ENCODE results near the gene B4GALT5.
A peak's percentile ranks its signal among the peaks of the same experiment; 100 is the strongest.

Gene B4GALT5

DNA sequence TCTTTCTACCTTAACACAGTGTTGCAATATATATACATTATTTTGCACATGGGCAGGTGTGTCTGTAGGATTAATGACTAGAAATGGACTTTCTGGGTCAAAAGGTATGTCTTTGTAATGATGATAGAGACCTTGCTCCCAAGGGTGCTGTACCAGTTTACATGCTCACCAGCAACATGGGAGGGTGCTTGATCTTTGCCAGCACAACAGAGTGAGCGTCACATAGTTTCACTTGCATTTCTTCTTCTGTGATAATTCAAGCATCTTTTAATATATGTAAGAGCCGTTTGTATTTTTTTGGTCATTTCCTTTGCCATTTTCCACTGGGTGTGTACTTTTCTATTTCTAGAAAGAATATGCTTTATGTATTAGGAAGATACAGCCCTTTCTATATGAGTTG, 23.6 kb upstream of the B4GALT5 start:
- no peak overlapping the region for H4K8ac ChIP-seq (ENCODE audit: low read depth, low read length)
- no peak overlapping the region for H3K4me2 ChIP-seq (ENCODE audit: low read length)
- no peak overlapping the region for H3K4me3 ChIP-seq (ENCODE audit: low read depth, low read length)
- peaks cover 0 to 2% of the 10 kb centered on the region in 2 experiments for H3K36me3 ChIP-seq (ENCODE audit: control insufficient read depth in 1 of 2, insufficient read depth in 2 of 2, low read length in 2 of 2)
- H3K4me1 ChIP-seq (ENCODE audit: control insufficient read depth in 1 of 2, insufficient read depth in 2 of 2, low read length in 2 of 2), result peaks cover 0 to 2% of the 10 kb centered on the region in 2 experiments
- WGBS (ENCODE audit: extremely low coverage, insufficient coverage, insufficient read length), result no CpG with 5 or more reads among the region's 2 CpGs
- no peak overlapping the region for H3K18ac ChIP-seq (ENCODE audit: low read length)
- H4K12ac ChIP-seq (ENCODE audit: low read depth, low read length), result no peak overlapping the region
- no peak overlapping the region for H3K23ac ChIP-seq (ENCODE audit: low read length)
- H2BK12ac ChIP-seq (ENCODE audit: low read length), result no peak overlapping the region
- H2BK120ac ChIP-seq (ENCODE audit: insufficient read depth, low read length, poor library complexity), result no peak overlapping the region
- no peak for DNase-seq
- no peak overlapping the region for H2AK5ac ChIP-seq (ENCODE audit: low read length)
- H3K14ac ChIP-seq (ENCODE audit: low read length), result no peak overlapping the region
- no peak overlapping the region for H2BK5ac ChIP-seq (ENCODE audit: low read depth, low read length, poor library complexity)
- H3K4ac ChIP-seq (ENCODE audit: low read depth, low read length), result no peak overlapping the region
- no peaks in the 10 kb centered on the region for H3K79me1 ChIP-seq (ENCODE audit: low read length)
- no peak overlapping the region for H4K91ac ChIP-seq (ENCODE audit: low read depth, low read length)
- no peak overlapping the region for H2AFZ ChIP-seq (ENCODE audit: insufficient read depth, low read length, poor library complexity)
- no peak overlapping the region for H3K9ac ChIP-seq (ENCODE audit: low read length)
- H3K79me2 ChIP-seq (ENCODE audit: control insufficient read depth, insufficient read depth, low read length, poor library complexity), result no peaks in the 10 kb centered on the region
- no peak overlapping the region for H3K27ac ChIP-seq (ENCODE audit: low read depth, low read length)
- no peaks in the 10 kb centered on the region for H3K9me3 ChIP-seq (ENCODE audit: insufficient read depth, low read depth, low read length)
- H3K27me3 ChIP-seq (ENCODE audit: insufficient read depth, low read length), result no peaks in the 10 kb centered on the region

DNA sequence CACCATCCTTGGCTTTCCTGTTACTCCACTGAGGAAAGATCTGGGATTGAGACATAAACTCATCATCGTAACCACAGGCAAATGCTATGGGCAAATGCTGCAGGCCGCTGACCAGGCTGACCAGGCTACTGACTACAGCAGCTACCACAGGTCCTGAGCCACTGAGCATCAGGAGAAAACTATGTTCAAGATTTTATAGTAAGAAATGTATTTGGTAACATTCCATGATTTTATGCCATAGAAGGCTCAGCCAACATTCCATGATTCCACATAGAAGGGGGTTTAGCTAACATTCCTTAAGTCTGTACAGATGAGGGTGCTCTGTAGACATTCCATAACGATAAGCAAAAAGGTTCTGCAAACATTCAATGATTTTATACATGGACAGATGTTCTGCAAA, 16.1 kb upstream of the B4GALT5 start:
- Histone ChIP-seq H4K12ac (ENCODE audit: low read depth, low read length) (no peak overlapping the region), H4K8ac (ENCODE audit: low read depth, low read length) (no peak overlapping the region), H3K18ac (ENCODE audit: low read length) (no peak overlapping the region), H3K4me2 (ENCODE audit: low read length) (no peak overlapping the region), H3K9ac (ENCODE audit: low read length) (no peak overlapping the region), H2BK120ac (ENCODE audit: insufficient read depth, low read length, poor library complexity) (no peak overlapping the region), H3K79me2 (ENCODE audit: control insufficient read depth, insufficient read depth, low read length, poor library complexity) (no peaks in the 10 kb centered on the region), H3K4me3 (ENCODE audit: low read depth, low read length) (no peak overlapping the region), H3K14ac (ENCODE audit: low read length) (no peak overlapping the region), H3K23ac (ENCODE audit: low read length) (no peak overlapping the region), H3K27me3 (ENCODE audit: insufficient read depth, low read length) (no peaks in the 10 kb centered on the region), H3K9me3 (ENCODE audit: insufficient read depth, low read depth, low read length) (peaks cover 2% of the 10 kb centered on the region), H3K4ac (ENCODE audit: low read depth, low read length) (no peak overlapping the region), H3K27ac (ENCODE audit: low read depth, low read length) (no peak overlapping the region), H4K91ac (ENCODE audit: low read depth, low read length) (no peak overlapping the region), H2BK5ac (ENCODE audit: low read depth, low read length, poor library complexity) (no peak overlapping the region), H3K79me1 (ENCODE audit: low read length) (no peaks in the 10 kb centered on the region), H2AFZ (ENCODE audit: insufficient read depth, low read length, poor library complexity) (no peak overlapping the region), H3K4me1 (ENCODE audit: control insufficient read depth in 1 of 2, insufficient read depth in 2 of 2, low read length in 2 of 2) (no peaks in the 10 kb centered on the region), H2AK5ac (ENCODE audit: low read length) (no peak overlapping the region), H3K36me3 (ENCODE audit: control insufficient read depth in 1 of 2, insufficient read depth in 2 of 2, low read length in 2 of 2) (no peaks in the 10 kb centered on the region), H2BK12ac (ENCODE audit: low read length) (no peak overlapping the region)
- peak; percentile 92 to 94 for DNase-seq
- no CpG with 5 or more reads among the region's 3 CpGs for WGBS (ENCODE audit: extremely low coverage, insufficient coverage, insufficient read length)

- no peak overlapping the region for H3K14ac ChIP-seq (ENCODE audit: low read length)
Observed at GRCh38 chr20:49727894-49728885, 14.5 kb upstream of the B4GALT5 start.

DNA sequence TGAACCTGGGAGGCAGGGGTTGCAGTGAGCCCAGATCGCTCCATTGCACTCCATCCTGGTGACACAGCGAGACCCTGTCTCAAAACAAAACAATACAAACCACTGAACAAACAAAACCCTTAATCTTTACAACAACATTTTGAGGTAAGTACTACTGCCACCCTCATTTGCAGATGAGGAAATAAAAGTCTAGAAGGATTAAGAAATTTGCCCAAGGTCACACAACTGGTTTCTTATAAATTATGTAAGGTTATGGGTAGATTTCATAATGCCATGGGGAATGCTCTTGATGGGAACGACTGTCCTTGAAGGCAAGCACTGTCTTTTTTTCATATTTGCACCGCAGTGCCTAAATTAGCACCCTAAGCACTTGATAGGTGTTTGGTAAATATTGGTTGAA, 13.8 kb upstream of the B4GALT5 start:
- Histone ChIP-seq H3K9me3 (ENCODE audit: insufficient read depth, low read depth, low read length) (peaks cover 2% of the 10 kb centered on the region), H3K4me1 (ENCODE audit: control insufficient read depth in 1 of 2, insufficient read depth in 2 of 2, low read length in 2 of 2) (no peaks in the 10 kb centered on the region), H4K91ac (ENCODE audit: low read depth, low read length) (no peak overlapping the region), H3K36me3 (ENCODE audit: control insufficient read depth in 1 of 2, insufficient read depth in 2 of 2, low read length in 2 of 2) (no peaks in the 10 kb centered on the region), H3K4me3 (ENCODE audit: low read depth, low read length) (no peak overlapping the region), H3K79me2 (ENCODE audit: control insufficient read depth, insufficient read depth, low read length, poor library complexity) (no peaks in the 10 kb centered on the region), H2AFZ (ENCODE audit: insufficient read depth, low read length, poor library complexity) (no peak overlapping the region), H2BK12ac (ENCODE audit: low read length) (no peak overlapping the region), H2BK120ac (ENCODE audit: insufficient read depth, low read length, poor library complexity) (no peak overlapping the region), H3K18ac (ENCODE audit: low read length) (no peak overlapping the region), H2BK5ac (ENCODE audit: low read depth, low read length, poor library complexity) (no peak overlapping the region), H3K27me3 (ENCODE audit: insufficient read depth, low read length) (no peaks in the 10 kb centered on the region), H3K23ac (ENCODE audit: low read length) (no peak overlapping the region), H4K12ac (ENCODE audit: low read depth, low read length) (no peak overlapping the region), H3K4ac (ENCODE audit: low read depth, low read length) (no peak overlapping the region), H3K79me1 (ENCODE audit: low read length) (no peaks in the 10 kb centered on the region), H3K27ac (ENCODE audit: low read depth, low read length) (no peak overlapping the region), H3K9ac (ENCODE audit: low read length) (no peak overlapping the region), H3K14ac (ENCODE audit: low read length) (no peak overlapping the region), H2AK5ac (ENCODE audit: low read length) (no peak overlapping the region), H3K4me2 (ENCODE audit: low read length) (no peak overlapping the region), H4K8ac (ENCODE audit: low read depth, low read length) (no peak overlapping the region)
- whole genome bisulfite sequencing (ENCODE audit: extremely low coverage, insufficient coverage, insufficient read length), result no CpG with 5 or more reads among the region's 4 CpGs
- DNase-seq, result peak in 1 of 2 donors; percentile 74

More at GRCh38 chr20:49727894-49728885, 14.5 kb upstream of the B4GALT5 start:
- no CpG with 5 or more reads among the region's 3 CpGs for WGBS (ENCODE audit: extremely low coverage, insufficient coverage, insufficient read length)
- no peaks in the 10 kb centered on the region for H3K4me1 ChIP-seq (ENCODE audit: control insufficient read depth in 1 of 2, insufficient read depth in 2 of 2, low read length in 2 of 2)
- no peaks in the 10 kb centered on the region for H3K79me1 ChIP-seq (ENCODE audit: low read length)
- H3K4me3 ChIP-seq (ENCODE audit: low read depth, low read length), result no peak overlapping the region
- no peak overlapping the region for H3K4me2 ChIP-seq (ENCODE audit: low read length)
- H2BK12ac ChIP-seq (ENCODE audit: low read length), result no peak overlapping the region
- no peak overlapping the region for H2AK5ac ChIP-seq (ENCODE audit: low read length)
- no peak overlapping the region for H3K27ac ChIP-seq (ENCODE audit: low read depth, low read length)
- no peak overlapping the region for H4K8ac ChIP-seq (ENCODE audit: low read depth, low read length)
- peaks cover 2% of the 10 kb centered on the region for H3K9me3 ChIP-seq (ENCODE audit: insufficient read depth, low read depth, low read length)
- no peaks in the 10 kb centered on the region for H3K36me3 ChIP-seq (ENCODE audit: control insufficient read depth in 1 of 2, insufficient read depth in 2 of 2, low read length in 2 of 2)
- H3K27me3 ChIP-seq (ENCODE audit: insufficient read depth, low read length), result no peaks in the 10 kb centered on the region
- H3K23ac ChIP-seq (ENCODE audit: low read length), result no peak overlapping the region
- no peak overlapping the region for H4K91ac ChIP-seq (ENCODE audit: low read depth, low read length)
- no peak overlapping the region for H2BK120ac ChIP-seq (ENCODE audit: insufficient read depth, low read length, poor library complexity)
- H2BK5ac ChIP-seq (ENCODE audit: low read depth, low read length, poor library complexity), result no peak overlapping the region
- DNase-seq, result no peak
- H3K79me2 ChIP-seq (ENCODE audit: control insufficient read depth, insufficient read depth, low read length, poor library complexity), result no peaks in the 10 kb centered on the region
- no peak overlapping the region for H4K12ac ChIP-seq (ENCODE audit: low read depth, low read length)
- no peak overlapping the region for H2AFZ ChIP-seq (ENCODE audit: insufficient read depth, low read length, poor library complexity)
- no peak overlapping the region for H3K9ac ChIP-seq (ENCODE audit: low read length)
- H3K4ac ChIP-seq (ENCODE audit: low read depth, low read length), result no peak overlapping the region
- H3K18ac ChIP-seq (ENCODE audit: low read length), result no peak overlapping the region
